GM10266 (cell line): ENCODE measurements around the gene SERTAD2.

Source experiments
- DNase-seq: peaks from one replicate; pipeline ENCODE4 v3.0.0; 2012; ENCODE audit errors: extremely low spot score
- TF ChIP-seq, protein P1 (sequence below): IDR thresholded peaks from 2 replicates; pipeline ENCODE4 v1.5.1; 2012; ENCODE audit warnings: mild to moderate bottlenecking, low read depth; ENCODE audit not compliant: control insufficient read depth, insufficient read depth; ENCODE audit errors: missing control alignments

SERTAD2 gene

DNA sequence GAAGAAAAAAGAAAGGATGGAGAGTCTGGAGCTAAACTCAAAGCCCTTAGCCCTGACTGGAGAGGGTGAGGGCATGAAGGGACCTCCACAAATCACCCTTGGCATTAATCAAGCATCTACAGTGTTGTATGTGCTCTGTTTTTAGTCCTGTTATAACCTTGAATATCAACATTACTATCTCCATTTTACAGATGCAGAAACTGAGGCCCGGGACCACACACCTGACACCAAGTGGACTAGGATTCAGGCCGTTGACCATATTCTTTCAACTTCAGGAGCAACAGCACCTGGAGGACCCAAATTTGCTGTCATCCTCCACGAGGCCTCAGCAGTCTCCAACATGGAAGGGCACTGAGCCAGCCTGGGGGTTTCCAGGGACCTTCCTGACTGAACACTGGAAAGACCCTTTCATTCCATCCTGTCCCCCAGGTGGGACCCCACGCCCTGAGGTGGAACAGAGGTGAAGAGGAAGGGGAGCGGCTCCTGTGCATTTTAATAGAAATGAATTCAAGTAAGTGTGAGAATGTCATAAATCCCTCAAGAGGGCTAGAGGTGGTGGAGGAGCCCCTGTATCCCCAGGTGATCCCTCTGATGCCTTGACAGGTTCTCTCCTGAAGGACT lies 41.0 kb downstream of the SERTAD2 start:
- DNase-seq: no peak
- TF ChIP-seq, protein P1, sequence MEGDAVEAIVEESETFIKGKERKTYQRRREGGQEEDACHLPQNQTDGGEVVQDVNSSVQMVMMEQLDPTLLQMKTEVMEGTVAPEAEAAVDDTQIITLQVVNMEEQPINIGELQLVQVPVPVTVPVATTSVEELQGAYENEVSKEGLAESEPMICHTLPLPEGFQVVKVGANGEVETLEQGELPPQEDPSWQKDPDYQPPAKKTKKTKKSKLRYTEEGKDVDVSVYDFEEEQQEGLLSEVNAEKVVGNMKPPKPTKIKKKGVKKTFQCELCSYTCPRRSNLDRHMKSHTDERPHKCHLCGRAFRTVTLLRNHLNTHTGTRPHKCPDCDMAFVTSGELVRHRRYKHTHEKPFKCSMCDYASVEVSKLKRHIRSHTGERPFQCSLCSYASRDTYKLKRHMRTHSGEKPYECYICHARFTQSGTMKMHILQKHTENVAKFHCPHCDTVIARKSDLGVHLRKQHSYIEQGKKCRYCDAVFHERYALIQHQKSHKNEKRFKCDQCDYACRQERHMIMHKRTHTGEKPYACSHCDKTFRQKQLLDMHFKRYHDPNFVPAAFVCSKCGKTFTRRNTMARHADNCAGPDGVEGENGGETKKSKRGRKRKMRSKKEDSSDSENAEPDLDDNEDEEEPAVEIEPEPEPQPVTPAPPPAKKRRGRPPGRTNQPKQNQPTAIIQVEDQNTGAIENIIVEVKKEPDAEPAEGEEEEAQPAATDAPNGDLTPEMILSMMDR: no peak

DNA sequence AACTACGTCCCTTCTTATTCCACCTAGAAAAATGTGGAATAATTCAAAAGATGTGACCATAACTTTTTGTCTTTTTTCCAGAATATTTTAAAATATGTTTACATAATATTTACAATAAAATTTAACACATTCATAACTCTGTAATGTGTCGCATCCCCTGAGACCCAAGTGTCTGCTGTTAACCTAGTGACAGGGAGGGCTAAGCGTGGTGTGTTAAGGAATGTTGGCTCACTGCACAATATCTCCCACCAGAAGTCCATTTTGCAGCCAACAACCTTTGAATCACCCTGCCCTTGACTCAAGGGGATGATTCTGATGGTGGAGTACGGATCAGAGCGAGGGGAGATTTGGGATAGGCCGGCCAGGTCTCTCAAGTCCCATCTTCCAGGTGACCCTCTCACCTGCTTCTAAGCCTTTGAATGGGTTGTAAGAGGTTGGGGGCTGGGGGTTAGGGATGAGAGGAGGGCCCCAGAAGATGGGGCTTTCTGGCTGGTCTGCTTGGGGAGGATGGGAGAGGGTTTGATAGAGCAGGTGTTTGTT lies 43.3 kb downstream of the SERTAD2 start:
- no peak for DNase-seq
- TF ChIP-seq, protein P1: no peak

DNA sequence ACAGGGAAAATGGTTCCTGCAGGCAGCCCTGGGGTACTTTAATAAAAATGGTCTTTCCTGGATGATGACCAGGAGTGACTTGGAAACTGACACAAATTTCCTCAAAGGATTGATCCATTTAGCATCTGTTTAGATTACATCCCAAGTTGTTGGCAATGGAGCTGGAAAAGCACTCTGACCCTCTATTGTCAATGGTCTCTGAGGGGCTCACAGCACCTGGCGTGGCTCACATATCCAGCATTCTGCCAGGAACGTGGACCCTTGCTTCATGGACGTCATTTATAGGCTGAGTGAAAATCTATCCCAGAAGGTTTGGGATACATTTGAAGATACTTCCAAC lies 43.8 kb downstream of the SERTAD2 start:
- no peak for DNase-seq
- TF ChIP-seq, protein P1: no peak

DNA sequence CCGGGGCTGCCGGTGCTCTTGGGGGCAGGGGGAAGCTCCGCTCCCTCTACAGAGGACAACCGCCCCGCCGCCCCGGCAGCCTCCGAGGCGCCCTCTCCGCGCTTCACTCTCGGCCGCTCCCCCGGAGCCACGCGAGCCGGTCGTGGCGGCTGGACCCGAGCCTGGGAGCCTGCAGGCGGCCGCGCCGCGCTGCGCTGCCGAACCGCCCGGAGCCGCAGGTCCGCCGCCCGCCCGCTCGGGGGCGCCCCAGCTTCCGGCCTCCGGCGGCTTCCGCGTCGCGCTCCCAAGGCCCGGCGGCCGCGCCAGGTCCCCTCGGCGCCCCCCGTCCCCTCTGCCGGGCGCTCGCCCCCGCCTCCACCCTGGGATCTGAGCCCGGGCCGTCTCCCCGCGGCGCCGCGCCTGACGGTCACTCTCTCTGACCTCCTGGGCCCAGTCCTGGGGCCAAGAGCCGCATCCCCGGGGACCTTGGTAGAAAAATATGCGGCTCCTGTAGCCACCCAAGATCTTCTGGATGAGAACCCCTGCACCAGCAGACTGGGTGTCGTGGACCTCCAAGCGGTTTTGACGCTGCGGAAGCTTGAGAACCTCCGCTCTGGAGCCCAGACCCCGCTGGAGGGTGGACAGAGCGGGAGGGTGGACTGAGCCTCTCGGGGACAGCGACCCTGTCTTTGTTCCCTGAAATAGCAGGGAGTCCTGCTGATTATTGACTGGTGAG lies 44.3 kb downstream of the SERTAD2 start:
- DNase-seq: peak; percentile 91
- TF ChIP-seq, protein P1: peak; percentile 91

DNA sequence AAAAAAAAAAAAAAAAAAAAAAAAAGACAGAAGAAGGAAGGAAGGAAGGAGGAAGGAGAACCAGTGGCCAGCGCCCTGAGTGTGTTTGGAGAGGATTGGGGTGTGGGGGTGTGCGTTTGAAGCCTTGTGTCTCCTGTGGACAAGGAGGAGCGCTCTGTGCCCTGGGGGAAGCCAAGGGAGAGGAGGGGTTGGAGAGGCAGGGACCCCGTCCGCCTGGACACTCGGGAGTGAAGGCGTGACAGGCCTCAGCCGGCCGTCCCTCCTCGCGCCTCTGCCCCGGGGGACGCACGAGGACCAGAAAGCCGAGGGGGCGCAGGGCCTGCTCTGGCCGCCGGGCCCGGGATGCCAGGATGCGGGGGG lies 44.9 kb downstream of the SERTAD2 start:
- no peak for DNase-seq
- TF ChIP-seq, protein P1: no peak

DNA sequence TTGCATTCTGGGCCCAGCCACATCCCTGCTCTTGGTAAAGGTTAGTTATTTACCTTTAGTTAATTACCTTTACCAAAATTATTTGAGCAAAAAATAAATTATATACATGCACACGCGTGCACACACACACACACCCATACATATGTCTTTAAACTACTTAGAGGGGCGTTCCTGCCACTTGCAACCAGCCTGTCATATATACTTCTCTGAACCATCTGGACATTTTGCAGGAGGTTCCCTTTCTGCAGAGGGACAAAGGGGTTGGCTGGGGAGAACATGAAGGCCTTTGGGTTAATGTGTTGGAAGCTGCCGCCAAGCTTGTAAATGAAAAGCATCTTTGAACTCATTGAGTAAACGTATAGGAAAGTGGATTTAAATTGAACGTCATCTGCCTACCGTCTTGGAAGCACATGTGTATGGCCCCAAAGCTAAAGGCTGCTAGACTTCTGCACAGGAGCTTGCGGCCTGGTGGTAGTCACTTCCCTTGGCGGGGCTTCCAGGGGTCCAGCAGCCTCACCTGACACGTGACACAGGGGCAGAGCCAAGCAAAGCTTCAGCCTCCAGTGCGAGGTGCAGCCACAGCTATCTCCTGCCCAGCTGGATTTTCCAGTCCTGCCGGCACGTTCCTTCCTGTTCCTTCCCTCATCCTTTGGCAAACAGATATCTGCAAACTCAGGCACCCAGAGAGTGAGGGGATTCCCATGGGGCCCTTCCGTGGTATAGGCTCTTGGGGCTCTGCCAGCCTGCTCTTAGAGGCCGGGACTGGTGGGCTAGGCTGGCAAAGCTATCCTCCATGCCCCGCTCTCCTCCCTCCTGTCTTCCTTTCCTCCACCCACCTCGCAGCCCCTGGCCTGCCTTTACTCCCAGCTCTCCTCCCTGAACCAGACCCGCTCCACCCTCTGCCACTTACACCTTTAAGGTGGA lies 46.1 kb downstream of the SERTAD2 start:
- TF ChIP-seq, protein P1: no peak
- DNase-seq: no peak
